Neural progenitor cell (in vitro differentiated cells): ENCODE results near the gene KIF19. TPM values are rescaled to one million over a fixed set of nuclear protein-coding genes. Genes with fewer than 3 reads are reported as not detected.
A peak's percentile ranks its signal among the peaks of the same experiment; 100 is the strongest.

Source experiments
- DNase-seq: peaks from one replicate; pipeline ENCODE4 v3.0.0-alpha.2; 2016; ENCODE audit warnings: low spot score
- H2AFZ ChIP-seq: fragments of 200-600 bp; sonication (generic); replicated peaks from 2 replicates; pipeline ENCODE4 v1.6.1; 2016; ENCODE audit warnings: antibody characterized with exemption
- H3F3A ChIP-seq: fragments of 200-600 bp; sonication (generic); 2 replicates; pipeline ENCODE4 v1.6.1; 2016; ENCODE audit warnings: antibody characterized with exemption, low read depth
- H3K27ac ChIP-seq: fragments of 200-600 bp; sonication (generic); 2 replicates; pipeline ENCODE4 v1.5.1; 2016; ENCODE audit warnings: mild to moderate bottlenecking
- H3K27me3 ChIP-seq: fragments of 200-600 bp; sonication (generic); 2 replicates; pipeline ENCODE4 v1.6.1; 2016; ENCODE audit warnings: mild to moderate bottlenecking, moderate library complexity
- H3K36me3 ChIP-seq: fragments of 200-600 bp; sonication (generic); 2 replicates; pipeline ENCODE4 v1.5.1; 2016
- H3K4me1 ChIP-seq: fragments of 200-600 bp; sonication (generic); 2 replicates; pipeline ENCODE4 v1.6.1; 2016; ENCODE audit warnings: mixed run types
- H3K4me2 ChIP-seq: fragments of 200-600 bp; sonication (generic); 2 replicates; pipeline ENCODE4 v1.6.1; 2016
- H3K4me3 ChIP-seq: fragments of 200-600 bp; sonication (generic); 2 replicates; pipeline ENCODE4 v1.5.1; 2016
- H3K79me2 ChIP-seq: fragments of 200-600 bp; sonication (generic); 2 replicates; pipeline ENCODE4 v1.6.1; 2016; ENCODE audit warnings: low read depth
- H3K9ac ChIP-seq: fragments of 200-600 bp; sonication (generic); 2 replicates; pipeline ENCODE4 v1.6.1; 2016
- H3K9me3 ChIP-seq: fragments of 200-600 bp; sonication (generic); 2 replicates; pipeline ENCODE4 v1.5.1; 2016; ENCODE audit warnings: low read depth
- H4K20me1 ChIP-seq: fragments of 200-600 bp; sonication (generic); 2 replicates; pipeline ENCODE4 v1.6.1; 2016; ENCODE audit warnings: low read depth
- H3K27ac Mint-ChIP-seq: 3 replicates; pipeline ENCODE4 v1.8.0; 2021; ENCODE audit warnings: mixed read lengths
- H3K27me3 Mint-ChIP-seq: 2 replicates; pipeline ENCODE4 v1.8.0; 2022; ENCODE audit warnings: low read depth, mild to moderate bottlenecking, inconsistent platforms, moderate library complexity, mixed read lengths; ENCODE audit not compliant: insufficient read depth
- H3K36me3 Mint-ChIP-seq: 3 replicates; pipeline ENCODE4 v1.8.0; 2021; ENCODE audit warnings: mixed read lengths
- H3K4me1 Mint-ChIP-seq: 3 replicates; pipeline ENCODE4 v1.8.0; 2021; ENCODE audit warnings: mixed read lengths
- H3K4me3 Mint-ChIP-seq: 3 replicates; pipeline ENCODE4 v1.8.0; 2021; ENCODE audit warnings: mild to moderate bottlenecking, moderate library complexity, mixed read lengths
- H3K9me3 Mint-ChIP-seq: 3 replicates; pipeline ENCODE4 v1.8.0; 2020; ENCODE audit warnings: mixed read lengths
- EZH2 ChIP-seq: fragments of 200-600 bp; sonication (generic); IDR thresholded peaks from 2 replicates; pipeline ENCODE4 v1.6.1; 2017; ENCODE audit warnings: antibody characterized with exemption, mild to moderate bottlenecking, moderate library complexity
- EZH2phosphoT487 ChIP-seq: fragments of 200-600 bp; sonication (generic); IDR thresholded peaks from 2 replicates; pipeline ENCODE4 v1.6.1; 2017; ENCODE audit warnings: antibody characterized with exemption
- total RNA-seq: library from RNA; depleted of rRNA; stranded (reverse); fragments of >200 nt; gene quantifications from 2 replicates; pipeline ENCODE4 v1.2.3, GENCODE V29; 2015; ENCODE audit warnings: low replicate concordance
- TF ChIP-seq, protein P1 (sequence below): fragments of 200-600 bp; sonication (generic); IDR thresholded peaks from 2 replicates; pipeline ENCODE4 v1.5.1; 2017; ENCODE audit warnings: antibody characterized with exemption, mild to moderate bottlenecking

KIF19 gene
- total RNA-seq, 1 donor from 2014 or later, result 0.15 TPM

DNA sequence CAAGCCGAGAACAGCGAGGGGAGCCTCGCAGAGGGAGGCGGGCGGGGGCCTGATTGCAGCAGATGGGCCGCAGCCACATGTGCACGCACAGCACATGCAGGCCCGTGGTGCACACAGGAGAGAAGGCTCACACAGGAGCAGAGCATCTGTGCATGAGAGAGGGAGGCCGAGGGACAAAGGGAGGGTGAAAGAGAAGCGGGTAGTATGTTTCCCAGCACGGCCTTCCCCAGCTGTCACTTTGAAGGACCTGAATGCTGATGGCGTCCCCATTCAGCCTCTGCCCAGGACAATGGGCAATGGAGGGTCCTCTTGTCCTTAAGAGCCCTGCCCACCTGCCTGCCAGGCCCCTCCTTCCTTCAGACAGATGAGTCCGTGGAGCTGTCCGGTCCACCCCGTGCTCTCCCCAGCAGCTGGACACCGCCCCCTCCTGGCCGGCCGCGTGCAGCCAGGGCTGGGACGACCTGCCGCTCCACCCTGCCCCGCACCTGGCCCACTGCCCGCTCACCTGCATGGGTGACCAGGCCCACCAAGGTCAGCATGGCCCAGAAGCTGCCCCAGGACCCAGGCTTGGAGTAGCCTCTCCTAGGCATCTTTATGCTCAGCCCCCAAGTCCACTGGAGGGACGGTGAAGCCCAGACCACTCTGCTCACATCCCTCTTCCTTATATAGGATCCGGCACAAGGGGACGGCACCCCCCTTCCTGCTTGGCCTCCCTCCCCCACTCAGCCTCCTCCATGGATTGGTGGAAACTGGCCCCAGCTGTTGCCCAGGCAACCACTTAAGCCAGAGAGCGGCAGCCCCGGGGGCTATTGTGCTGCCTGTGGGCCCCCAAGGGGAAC lies 35.4 kb downstream of the KIF19 start, which contains the start of gene BTBD17:
Gene BTBD17 (minus strand): TSS at position 639 of the 839 bp plus-strand sequence. CDS start 49 bp downstream, at position 590.
- Histone ChIP-seq H3F3A (peaks cover 20% of the 10 kb centered on the region), H3K27ac (peak within 1 kb of the TSS; percentile 68)
- TF ChIP-seq, protein P1, sequence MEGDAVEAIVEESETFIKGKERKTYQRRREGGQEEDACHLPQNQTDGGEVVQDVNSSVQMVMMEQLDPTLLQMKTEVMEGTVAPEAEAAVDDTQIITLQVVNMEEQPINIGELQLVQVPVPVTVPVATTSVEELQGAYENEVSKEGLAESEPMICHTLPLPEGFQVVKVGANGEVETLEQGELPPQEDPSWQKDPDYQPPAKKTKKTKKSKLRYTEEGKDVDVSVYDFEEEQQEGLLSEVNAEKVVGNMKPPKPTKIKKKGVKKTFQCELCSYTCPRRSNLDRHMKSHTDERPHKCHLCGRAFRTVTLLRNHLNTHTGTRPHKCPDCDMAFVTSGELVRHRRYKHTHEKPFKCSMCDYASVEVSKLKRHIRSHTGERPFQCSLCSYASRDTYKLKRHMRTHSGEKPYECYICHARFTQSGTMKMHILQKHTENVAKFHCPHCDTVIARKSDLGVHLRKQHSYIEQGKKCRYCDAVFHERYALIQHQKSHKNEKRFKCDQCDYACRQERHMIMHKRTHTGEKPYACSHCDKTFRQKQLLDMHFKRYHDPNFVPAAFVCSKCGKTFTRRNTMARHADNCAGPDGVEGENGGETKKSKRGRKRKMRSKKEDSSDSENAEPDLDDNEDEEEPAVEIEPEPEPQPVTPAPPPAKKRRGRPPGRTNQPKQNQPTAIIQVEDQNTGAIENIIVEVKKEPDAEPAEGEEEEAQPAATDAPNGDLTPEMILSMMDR, result peak; percentile 96
- TF ChIP-seq EZH2phosphoT487 (no peak), EZH2 (no peak)

DNA sequence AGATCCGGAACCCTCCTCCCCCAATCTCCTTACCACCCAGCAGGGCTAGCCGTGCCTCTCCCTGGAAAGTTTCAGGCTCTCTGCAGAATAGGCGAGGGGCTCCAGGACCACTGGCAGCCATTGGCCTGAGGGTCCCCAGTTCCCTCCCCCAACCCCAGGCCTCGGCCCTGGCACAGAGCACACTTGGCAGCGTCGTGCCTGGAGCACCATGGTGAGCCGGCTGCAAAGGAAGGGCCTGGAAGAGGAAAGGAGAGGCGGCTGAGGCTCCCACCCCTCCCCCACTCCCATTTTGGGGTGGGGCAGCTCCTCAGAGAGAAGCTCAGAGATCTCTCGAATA lies 36.0 kb downstream of the KIF19 start:
- Histone ChIP-seq H3K79me2 (peaks cover 11% of the 10 kb centered on the region), H2AFZ (no peak overlapping the region), H3K4me2 (peak overlapping the region; percentile 81), H3K36me3 (no peaks in the 10 kb centered on the region), H3K9me3 (no peaks in the 10 kb centered on the region), H3K27ac (peak overlapping the region; percentile 68), H3K9ac (no peak overlapping the region), H3K27me3 (peaks cover 6% of the 10 kb centered on the region), H3K4me3 (peak overlapping the region; percentile 49), H3K4me1 (peaks cover 29% of the 10 kb centered on the region), H3F3A (peaks cover 20% of the 10 kb centered on the region), H4K20me1 (no peaks in the 10 kb centered on the region)
- peaks cover 2% of the 10 kb centered on the region for H3K27me3 Mint-ChIP-seq
- DNase-seq, result no peak
- no peaks in the 10 kb centered on the region for H3K9me3 Mint-ChIP-seq
- peaks cover 6% of the 10 kb centered on the region for H3K36me3 Mint-ChIP-seq
- peaks cover 55% of the 10 kb centered on the region for H3K4me1 Mint-ChIP-seq
- TF ChIP-seq EZH2phosphoT487 (no peak), EZH2 (no peak)
- TF ChIP-seq, protein P1, result no peak
- peak overlapping the region; percentile 94 for H3K27ac Mint-ChIP-seq
- H3K4me3 Mint-ChIP-seq, result peak overlapping the region; percentile 86

More for the DNA sequence above, 35.4 kb downstream of the KIF19 start, which contains the start of gene BTBD17:
- peak within 1 kb of the TSS; percentile 94 for H3K27ac Mint-ChIP-seq
- peak within 1 kb of the TSS; percentile 86 for H3K4me3 Mint-ChIP-seq
- no peak within 1 kb of the TSS for H3K9ac ChIP-seq
- H3K27me3 Mint-ChIP-seq, result peaks cover 2% of the 10 kb centered on the region
- H4K20me1 ChIP-seq, result no peaks in the 10 kb centered on the region
- H3K4me1 Mint-ChIP-seq, result peaks cover 55% of the 10 kb centered on the region
- peak within 1 kb of the TSS; percentile 49 for H3K4me3 ChIP-seq
- peak within 1 kb of the TSS; percentile 81 for H3K4me2 ChIP-seq
- H2AFZ ChIP-seq, result peak within 1 kb of the TSS; percentile 74
- H3K9me3 Mint-ChIP-seq, result no peaks in the 10 kb centered on the region
- no peaks in the 10 kb centered on the region for H3K9me3 ChIP-seq
- peaks cover 9% of the 10 kb centered on the region for H3K27me3 ChIP-seq
- peaks cover 11% of the 10 kb centered on the region for H3K79me2 ChIP-seq
- peaks cover 6% of the 10 kb centered on the region for H3K36me3 Mint-ChIP-seq
- DNase-seq, result peak; percentile 97
- peaks cover 29% of the 10 kb centered on the region for H3K4me1 ChIP-seq
- H3K36me3 ChIP-seq, result no peaks in the 10 kb centered on the region

DNA sequence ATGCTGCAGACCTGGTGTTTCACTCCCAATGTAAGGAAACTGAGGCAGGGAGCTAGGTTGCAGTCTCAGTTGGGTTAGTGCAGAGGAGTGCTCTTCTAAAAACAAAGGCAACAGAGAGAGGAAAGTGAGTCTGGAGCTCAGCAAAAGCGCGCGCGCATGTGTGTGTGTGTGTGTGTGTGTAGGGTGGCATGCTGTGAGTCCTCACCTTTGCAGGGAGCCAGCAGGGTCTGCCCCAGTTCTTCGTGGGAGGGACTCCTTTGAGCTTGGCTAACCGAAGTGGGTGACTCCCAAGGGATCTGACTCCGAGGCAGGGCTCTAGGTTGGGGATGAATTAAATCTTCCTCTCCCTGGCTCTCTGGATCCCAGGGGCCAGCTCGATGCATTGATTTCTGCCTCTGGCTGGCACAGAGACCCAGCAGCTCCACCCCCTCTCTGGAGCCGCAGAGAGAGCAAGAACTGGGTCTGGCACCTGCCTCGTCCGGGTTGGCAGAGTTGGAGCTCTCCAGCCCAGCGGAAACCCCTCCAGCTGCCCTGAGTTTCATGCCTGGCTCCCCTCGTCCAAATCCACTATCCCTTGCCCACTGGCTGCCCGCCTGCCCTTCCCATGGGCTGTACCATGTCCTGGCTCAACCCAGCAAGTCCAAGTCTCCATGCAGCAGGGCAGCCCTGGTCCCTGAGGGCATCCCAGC lies 36.9 kb downstream of the KIF19 start:
- no peak for DNase-seq
- H3K4me1 ChIP-seq, result peaks cover 29% of the 10 kb centered on the region
- Mint-ChIP-seq H3K36me3 (peaks cover 4% of the 10 kb centered on the region), H3K4me3 (peak overlapping the region; percentile 72), H3K27me3 (peaks cover 4% of the 10 kb centered on the region), H3K9me3 (no peaks in the 10 kb centered on the region), H3K4me1 (peaks cover 52% of the 10 kb centered on the region), H3K27ac (peak overlapping the region; percentile 94)
- peak overlapping the region; percentile 81 for H3K4me2 ChIP-seq
- peak overlapping the region; percentile 68 for H3K27ac ChIP-seq
- H3K4me3 ChIP-seq, result no peak overlapping the region
- H4K20me1 ChIP-seq, result no peaks in the 10 kb centered on the region
- H3K27me3 ChIP-seq, result no peaks in the 10 kb centered on the region
- H3K36me3 ChIP-seq, result no peaks in the 10 kb centered on the region
- no peaks in the 10 kb centered on the region for H3K9me3 ChIP-seq
- no peak overlapping the region for H3K9ac ChIP-seq
- H3F3A ChIP-seq, result peaks cover 20% of the 10 kb centered on the region
- TF ChIP-seq EZH2, result no peak
- TF ChIP-seq EZH2phosphoT487, result no peak
- TF ChIP-seq, protein P1, result no peak
- H3K79me2 ChIP-seq, result peaks cover 11% of the 10 kb centered on the region
- H2AFZ ChIP-seq, result peak overlapping the region; percentile 5
